NCI-H748 treated with DMSO at 0.1 percent for 48 hours (cell line): Measurements from ENCODE around the gene ZSCAN26.
A peak's percentile ranks its signal among the peaks of the same experiment; 100 is the strongest.
"Not testable (repeated sequence)": the region's sequence is repeated elsewhere in the genome, so short reads cannot be mapped to it uniquely, and the experiment has no call there.

Source experiments
- DNase-seq: peaks from one replicate; lab custom pipeline; 2025; lab: John Stamatoyannopoulos, UW

ZSCAN26 gene

DNA sequence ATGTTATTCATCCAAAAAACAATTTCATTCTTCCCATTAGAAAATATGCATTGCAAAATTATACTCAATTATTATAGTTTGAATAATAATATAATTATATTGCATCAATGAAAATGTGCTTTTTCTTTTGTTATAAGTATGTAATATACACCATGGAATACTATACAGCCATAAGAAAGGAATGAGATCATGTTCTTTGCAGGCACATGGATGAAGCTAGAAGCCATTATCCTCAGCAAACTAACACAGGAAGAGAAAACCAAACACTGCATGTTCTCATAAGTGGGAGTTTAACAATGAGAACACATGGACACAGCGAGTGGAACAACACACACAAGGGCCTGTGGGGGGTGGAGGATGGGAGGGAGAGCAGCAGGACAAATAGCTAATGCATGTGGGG is 9.9 kb upstream of the ZSCAN26 start:
- no peak for DNase-seq

DNA sequence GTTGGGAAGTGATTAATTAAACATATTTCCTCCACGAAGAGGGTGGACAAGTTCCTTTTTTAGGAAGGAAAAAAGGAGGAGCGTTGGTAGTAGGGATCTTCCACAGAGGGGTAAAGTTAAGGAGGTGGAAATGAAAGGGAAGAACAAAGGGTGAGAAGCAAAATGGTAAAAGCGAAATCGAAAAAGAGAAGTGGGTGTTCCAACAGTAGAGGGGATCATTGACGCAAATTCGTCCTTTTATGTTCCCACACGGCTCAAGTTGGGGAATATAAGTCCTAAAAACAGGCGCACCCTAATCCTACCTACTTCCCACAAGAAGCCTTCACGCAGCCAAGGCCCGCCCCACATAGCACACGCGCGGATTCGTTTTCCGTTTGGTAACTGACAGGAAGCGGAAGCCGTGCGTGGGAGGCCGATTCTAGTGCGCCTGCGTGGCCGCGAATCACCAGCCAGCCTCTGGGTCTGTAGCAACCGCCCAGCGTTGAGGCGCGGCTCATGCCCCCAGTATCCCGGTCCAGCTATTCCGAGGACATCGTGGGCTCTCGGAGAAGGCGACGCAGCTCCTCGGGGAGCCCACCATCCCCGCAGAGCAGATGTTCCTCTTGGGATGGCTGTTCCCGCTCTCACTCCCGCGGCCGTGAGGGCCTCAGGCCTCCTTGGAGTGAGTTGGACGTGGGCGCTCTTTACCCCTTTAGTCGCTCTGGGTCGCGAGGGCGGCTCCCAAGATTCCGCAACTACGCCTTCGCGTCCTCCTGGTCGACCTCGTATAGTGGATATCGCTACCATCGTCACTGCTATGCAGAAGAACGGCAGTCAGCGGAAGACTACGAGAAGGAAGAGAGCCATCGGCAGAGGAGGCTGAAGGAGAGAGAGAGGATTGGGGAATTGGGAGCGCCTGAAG is 7.8 kb upstream of the ZSCAN26 start, which contains the start of gene NKAPL:
TSS of gene NKAPL (plus strand) at position 421 of the 901 bp plus-strand sequence. CDS start at position 496, 75 bp downstream.
- no peak for DNase-seq

DNA sequence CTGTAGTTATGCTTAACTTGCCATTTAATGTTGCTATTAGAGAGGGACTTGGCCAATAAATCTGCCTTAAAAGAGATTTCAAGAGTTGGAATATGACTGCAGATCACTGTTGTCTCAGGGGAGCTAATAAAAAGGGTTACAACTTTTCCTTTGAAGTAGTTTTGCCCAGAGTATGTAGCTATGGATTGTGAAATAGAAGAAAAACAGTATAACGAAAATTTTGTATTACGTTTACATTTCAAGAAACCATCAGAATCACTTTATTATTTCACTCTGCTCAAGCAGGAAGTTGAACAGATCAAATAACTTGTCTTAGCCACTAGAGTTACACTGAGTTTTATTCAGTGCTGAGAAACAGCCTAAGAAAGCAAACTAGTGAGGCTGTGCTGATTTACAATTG is 3.0 kb upstream of the ZSCAN26 start:
- no peak for DNase-seq

DNA sequence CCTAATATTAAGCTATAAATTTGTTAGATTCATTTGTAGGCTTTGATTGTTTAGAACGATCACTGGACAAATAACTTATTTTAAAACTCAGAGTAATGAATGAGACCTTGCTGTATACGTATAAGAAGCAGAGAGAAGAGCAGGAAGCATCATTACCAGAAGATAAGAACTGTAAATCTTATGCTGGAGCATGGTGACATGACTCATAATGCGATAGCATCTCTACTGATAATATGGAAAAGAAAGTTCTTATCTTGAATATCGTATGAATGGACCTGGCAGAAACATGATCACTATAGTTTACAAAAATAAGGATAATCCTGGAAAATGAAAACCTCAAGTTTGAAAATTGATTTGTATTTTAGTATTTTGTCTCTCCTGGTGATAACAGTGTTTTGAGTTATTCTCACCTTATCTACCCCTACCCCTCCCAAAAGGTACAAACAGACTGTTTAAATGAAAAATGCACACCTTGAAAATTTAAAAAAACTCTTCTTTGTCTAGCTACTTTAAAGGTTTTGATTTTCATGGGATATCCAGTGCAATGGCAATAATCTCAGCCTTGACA is 2.0 kb upstream of the ZSCAN26 start:
- no peak for DNase-seq

- DNase-seq, result no peak
These were observed 381 bp upstream of the ZSCAN26 start for GRCh38 chr6:28266563-28266961.

DNA sequence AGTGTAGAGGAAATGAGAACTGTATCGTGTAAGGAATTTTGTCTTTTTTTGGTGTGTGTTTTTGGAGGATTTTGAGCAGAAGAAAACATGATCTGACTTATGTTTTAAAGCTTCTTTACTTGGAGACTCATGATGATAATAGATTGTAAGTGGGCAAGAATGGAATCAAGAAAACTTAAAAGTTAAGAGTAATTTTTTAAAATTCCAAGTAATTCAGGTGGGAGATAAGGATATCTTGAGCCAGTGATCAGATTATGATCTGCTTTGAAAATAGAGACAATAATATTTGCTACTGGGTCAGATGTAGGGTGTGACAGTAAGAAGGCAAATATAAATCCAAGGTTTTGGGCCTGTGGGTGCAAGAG is 734 bp downstream of the ZSCAN26 start:
- DNase-seq, result no peak

- no peak for DNase-seq
These were observed 2.5 kb downstream of the ZSCAN26 start for GRCh38 chr6:28269492-28269891.

GRCh38 chr6:28274888-28275287 is 7.9 kb downstream of the ZSCAN26 start:
- DNase-seq, result no peak

DNA sequence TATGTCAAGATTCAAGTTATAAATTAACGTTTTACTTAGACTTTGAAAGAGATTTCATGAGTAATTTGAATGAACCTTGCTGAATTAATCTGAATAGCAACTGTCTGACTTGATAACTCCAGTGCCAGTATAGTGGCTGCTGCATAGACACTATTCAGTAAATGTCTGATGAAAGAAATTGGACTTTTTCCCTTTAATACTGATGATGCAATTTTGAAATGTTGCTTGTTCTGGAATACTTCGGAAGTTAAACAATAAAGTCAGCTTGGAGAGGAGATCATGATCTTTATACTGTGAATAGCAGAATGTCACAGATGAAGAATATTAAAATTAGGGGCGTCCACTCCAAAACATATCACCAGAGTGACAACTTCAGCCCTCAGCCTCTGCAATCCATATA is 10.8 kb downstream of the ZSCAN26 start:
- DNase-seq, result no peak

DNA sequence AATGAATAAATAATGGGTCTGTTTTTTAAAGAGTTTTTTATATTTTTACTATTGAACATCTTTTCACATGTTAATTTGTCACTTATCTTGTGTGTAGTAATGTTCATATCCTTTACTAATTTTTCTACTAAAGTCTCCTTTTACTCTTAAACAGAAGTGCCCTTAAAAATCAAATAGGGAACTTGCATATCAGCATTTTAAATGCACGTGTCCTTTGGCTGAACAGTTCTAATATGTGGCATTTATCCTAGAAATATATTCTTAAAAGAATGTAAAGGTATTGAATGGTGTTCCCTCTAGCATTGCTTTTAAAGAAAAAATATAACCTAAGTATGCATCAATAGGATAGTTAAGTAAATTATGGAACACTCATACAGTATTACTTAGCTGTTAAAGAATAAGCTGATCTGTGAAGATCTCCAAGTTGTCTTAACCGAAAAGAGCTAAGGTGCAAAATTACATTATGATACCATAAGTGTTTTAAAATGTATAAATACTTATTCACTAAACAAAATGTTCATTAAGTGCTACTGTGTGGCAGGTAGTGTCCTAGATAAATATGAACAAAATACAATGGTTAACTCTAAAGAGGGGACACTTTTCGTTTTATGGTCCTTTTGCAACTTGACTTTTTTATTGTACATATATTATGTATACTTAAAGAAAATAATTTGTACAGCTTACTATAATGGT is 13.8 kb downstream of the ZSCAN26 start:
- DNase-seq, result peak; percentile 30

- DNase-seq, result peak; percentile 66
These were observed 14.5 kb downstream of the ZSCAN26 start, which contains the start of gene PGBD1 for GRCh38 chr6:28281288-28282064. Gene PGBD1, plus strand, starts transcription at chr6:28281572. Its CDS starts 2,242 bp downstream, at chr6:28283814.

GRCh38 chr6:28282926-28283325 is 16.0 kb downstream of the ZSCAN26 start:
- no peak for DNase-seq

- DNase-seq, result no peak
These were observed 24.6 kb downstream of the ZSCAN26 start for GRCh38 chr6:28291573-28291972.

DNA sequence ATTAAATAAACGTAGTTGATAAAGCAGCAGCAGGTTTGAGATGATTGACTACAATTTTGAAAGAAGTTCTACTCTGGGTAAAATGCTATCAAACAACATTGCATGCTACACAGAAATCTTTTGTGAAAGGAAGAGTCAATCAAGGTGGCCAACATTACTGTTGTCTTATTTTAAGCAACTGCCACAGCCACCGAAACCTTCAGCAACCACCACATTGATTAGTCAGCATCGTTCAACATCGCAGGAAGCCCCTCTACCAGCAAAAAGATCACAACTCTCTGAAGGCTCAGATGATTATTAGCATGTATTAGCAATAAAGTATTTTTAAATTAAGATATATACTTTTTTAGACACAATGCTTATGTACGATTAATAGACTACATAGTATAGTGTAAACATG is 28.4 kb downstream of the ZSCAN26 start:
- no peak for DNase-seq

GRCh38 chr6:28296520-28297060 is 29.6 kb downstream of the ZSCAN26 start:
- DNase-seq, result no peak

DNA sequence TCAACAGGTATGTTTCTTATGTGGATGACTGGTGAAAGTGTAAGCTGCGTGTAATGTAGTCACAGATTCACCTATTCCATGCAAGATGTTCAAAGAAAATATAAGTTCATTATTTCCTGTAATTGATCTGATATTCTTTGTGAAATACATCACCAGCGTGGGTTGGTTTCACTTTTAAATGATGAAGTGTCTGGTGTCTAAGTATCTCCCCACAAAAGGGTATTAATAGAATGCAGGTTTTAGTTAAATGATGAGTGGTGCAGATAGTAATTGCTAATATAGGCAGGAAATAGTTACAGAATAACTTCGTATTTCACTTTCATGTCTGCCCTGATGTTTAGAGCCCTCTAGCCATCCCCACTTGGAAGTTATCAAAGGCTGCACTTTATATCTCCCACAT is 36.6 kb downstream of the ZSCAN26 start:
- DNase-seq, result no peak

GRCh38 chr6:28306363-28306762 is 39.4 kb downstream of the ZSCAN26 start:
- DNase-seq, result not testable (repeated sequence)

DNA sequence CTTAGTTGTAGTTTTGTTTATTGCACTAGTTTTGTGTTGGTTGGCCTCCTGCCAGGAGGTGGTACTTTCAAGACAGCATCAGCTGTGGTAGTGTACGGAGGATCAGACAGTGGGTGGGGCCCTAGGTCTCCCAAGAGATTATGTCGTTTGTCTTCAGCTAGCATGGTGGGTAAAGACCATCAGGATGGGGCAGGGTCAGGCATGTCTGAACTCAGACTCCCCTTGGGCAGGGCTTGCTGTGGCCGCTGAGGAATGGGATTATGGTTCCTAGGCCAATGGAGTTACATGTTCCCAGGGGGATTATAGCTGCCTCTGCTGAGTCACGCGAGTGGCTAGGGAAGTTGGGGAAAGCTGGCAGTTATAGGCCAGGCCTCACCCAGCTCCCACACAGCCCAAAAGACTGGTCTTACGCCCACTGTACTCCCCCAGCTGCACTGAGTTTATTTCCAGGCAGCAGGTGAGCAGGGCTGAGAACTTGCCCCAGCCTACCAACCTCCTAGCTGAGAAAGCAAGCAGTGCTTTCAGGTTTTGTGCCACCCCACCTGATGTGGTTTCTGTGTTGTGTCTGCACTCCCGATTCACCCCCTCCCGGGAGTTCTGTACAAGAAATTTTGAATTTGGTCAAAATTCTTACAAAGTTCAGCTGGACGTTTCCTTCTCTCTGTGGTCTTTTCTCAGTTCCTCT is 44.3 kb downstream of the ZSCAN26 start:
- DNase-seq, result no peak

GRCh38 chr6:28312939-28313338 is 46.0 kb downstream of the ZSCAN26 start:
- DNase-seq, result no peak

DNA sequence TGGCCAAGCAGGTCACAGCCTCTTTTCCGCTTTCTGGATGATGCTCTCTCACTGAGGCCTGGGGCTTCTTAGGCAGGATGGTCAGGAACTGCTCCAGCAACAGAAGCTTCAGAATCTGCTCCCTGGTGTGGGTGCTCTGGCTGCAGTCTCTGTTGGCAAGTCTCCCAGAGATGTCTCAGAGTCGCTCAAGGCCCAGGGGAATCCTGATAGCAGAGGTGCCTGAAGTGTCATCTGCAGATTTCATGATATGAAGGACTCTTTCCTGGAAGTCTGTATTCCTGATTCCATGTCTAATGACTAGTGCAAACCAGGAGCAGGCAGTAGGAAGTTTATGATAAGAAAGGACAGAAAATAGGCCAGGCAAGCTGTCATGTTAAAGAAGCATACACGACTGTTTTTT is 48.7 kb downstream of the ZSCAN26 start:
- no peak for DNase-seq

GRCh38 chr6:28317866-28318265 is 50.9 kb downstream of the ZSCAN26 start:
- not testable (repeated sequence) for DNase-seq
